K562 (cell line): ENCODE data around the gene HS3ST3A1. TPM values are rescaled to one million over a fixed set of nuclear protein-coding genes. Genes with fewer than 3 reads are reported as not detected.
A peak's percentile ranks its signal among the peaks of the same experiment; 100 is the strongest.

Experiments used
- ATF1 ChIP-seq, 2 experiments: fragments of 450-650 bp in 1 of 2; IDR thresholded peaks; 2 replicates each; pipeline ENCODE4 v1.6.1; 2016; ENCODE audit warnings: missing compliant biosample characterization in 1 of 2, missing genetic modification characterization in 1 of 2
- CCNT2 ChIP-seq: IDR thresholded peaks from 2 replicates; pipeline ENCODE4 v1.6.1; 2011; ENCODE audit warnings: borderline replicate concordance, low read depth, mild to moderate bottlenecking, moderate library complexity, mixed read lengths, low read length; ENCODE audit not compliant: insufficient read length; ENCODE audit errors: extremely low read depth
- CREB1 ChIP-seq, 2 experiments: sonication (generic) in 1 of 2; formaldehyde crosslinking in 1 of 2; IDR thresholded peaks; 2 replicates each; pipeline versions ENCODE4 v1.6.1 to v1.8.0; 2012 to 2022; ENCODE audit warnings: inconsistent platforms in 1 of 2, mild to moderate bottlenecking in 1 of 2, missing genetic modification reagents in 1 of 2, moderate library complexity in 1 of 2
- KDM5B ChIP-seq: fragments of 200-600 bp; sonication (generic); IDR thresholded peaks from 2 replicates; pipeline ENCODE4 v1.6.1; 2012; ENCODE audit warnings: low read depth, mild to moderate bottlenecking, moderate library complexity, low read length, control low read depth, inconsistent platforms; ENCODE audit not compliant: insufficient replicate concordance
- KLF13 ChIP-seq: fragments of 450-650 bp; IDR thresholded peaks from 2 replicates; pipeline ENCODE4 v1.6.1; 2016; ENCODE audit warnings: missing genetic modification characterization, low read depth, mild to moderate bottlenecking, missing compliant biosample characterization, moderate library complexity, borderline replicate concordance
- MCM7 ChIP-seq, 2 experiments: fragments of 450-650 bp; IDR thresholded peaks; 2 replicates each; pipeline ENCODE4 v1.6.1; 2016 to 2018
- NFE2L1 ChIP-seq: fragments of 450-650 bp; IDR thresholded peaks from 2 replicates; pipeline ENCODE4 v1.6.1; 2016; ENCODE audit warnings: missing genetic modification characterization, low read depth, mild to moderate bottlenecking, missing compliant biosample characterization, moderate library complexity, borderline replicate concordance
- POLR2A ChIP-seq: fragments of 450-650 bp; conservative IDR thresholded peaks from 2 replicates; pipeline ENCODE4 v1.6.1; 2016
- SREBF2 ChIP-seq: sonication (generic); formaldehyde crosslinking; IDR thresholded peaks from 2 replicates; pipeline ENCODE4 v1.4.0; 2020; ENCODE audit warnings: mild to moderate bottlenecking, missing genetic modification reagents
- ZBTB8A ChIP-seq: fragments of 450-650 bp; IDR thresholded peaks from 2 replicates; pipeline ENCODE4 v1.6.1; 2018; ENCODE audit warnings: mild to moderate bottlenecking, moderate library complexity; ENCODE audit not compliant: partially characterized antibody
- ZC3H11A ChIP-seq: IDR thresholded peaks from 2 replicates; pipeline ENCODE4 v1.6.1; 2012; ENCODE audit warnings: low read depth, low read length, improper control_type of control experiment
- ZNF311 ChIP-seq: fragments of 250-450 bp; sonication (Bioruptor Pico); IDR thresholded peaks from 2 replicates; pipeline ENCODE4 v1.4.0; 2020; ENCODE audit warnings: mild to moderate bottlenecking, moderate library complexity
- ZSCAN32 ChIP-seq: fragments of 450-650 bp; formaldehyde crosslinking; IDR thresholded peaks from 2 replicates; pipeline ENCODE4 v1.4.0; 2020; ENCODE audit warnings: mild to moderate bottlenecking, moderate library complexity
- polyA plus RNA-seq, 8 experiments: library from polyadenylated mRNA; depleted of rRNA in 4 of 8; stranded (reverse) in 5 of 8; unstranded in 3 of 8; fragments of >200 nt; fragmentation: Nextera tagmentation in 2 of 8; fragmentation: Illumina TruSeq in 1 of 8; extraction: Ambion mirVana in 2 of 8; extraction: Trizol in 1 of 8; gene quantifications; 2 replicates each; pipeline versions ENCODE4 v1.2.1 to v1.2.3, GENCODE V29; 2011 to 2014; ENCODE audit warnings: inconsistent platforms in 1 of 8, missing spikeins in 1 of 8
- total RNA-seq, 7 experiments: library from RNA; depleted of rRNA in 6 of 7; stranded (reverse); fragments of >200 nt in 6 of 7; fragmentation: Illumina TruSeq in 2 of 7; extraction: Trizol in 2 of 7; gene quantifications; 2 replicates each; pipeline versions ENCODE4 v1.2.1 to v1.2.3, GENCODE V29; 2011 to 2021; ENCODE audit warnings: low replicate concordance in 1 of 7
- TF ChIP-seq, protein P1 (sequence below): IDR thresholded peaks from 3 replicates; pipeline ENCODE4 v1.6.1; 2011; ENCODE audit warnings: borderline replicate concordance, mild to moderate bottlenecking, moderate library complexity; ENCODE audit not compliant: insufficient read length; ENCODE audit errors: extremely low read depth
- TF ChIP-seq, protein P2 (sequence below): fragments of 200-800 bp; sonication (Bioruptor generic); IDR thresholded peaks from 2 replicates; pipeline ENCODE4 v1.6.1; 2017; ENCODE audit warnings: missing genetic modification characterization, missing compliant biosample characterization
- TF ChIP-seq, protein P3 (sequence below): sonication (generic); formaldehyde crosslinking; IDR thresholded peaks from 2 replicates; pipeline ENCODE4 v1.9.0; 2022; ENCODE audit warnings: mild to moderate bottlenecking, missing genetic modification reagents
- TF ChIP-seq, protein P4 (sequence below): fragments of 250-450 bp; sonication (Bioruptor Pico); IDR thresholded peaks from 2 replicates; pipeline ENCODE4 v1.4.0; 2020; ENCODE audit warnings: mild to moderate bottlenecking
- TF ChIP-seq, protein P5 (sequence below): sonication (generic); formaldehyde crosslinking; IDR thresholded peaks from 2 replicates; pipeline ENCODE4 v1.8.0; 2022; ENCODE audit warnings: mild to moderate bottlenecking, low read depth, missing genetic modification reagents

Gene HS3ST3A1
- total and polyA plus RNA-seq, 9 of the 15 experiments (the other 6 are each of a cell fraction or from before 2014, with no cell fraction given), result 0.25 to 14.8 (median 2.3) TPM

DNA sequence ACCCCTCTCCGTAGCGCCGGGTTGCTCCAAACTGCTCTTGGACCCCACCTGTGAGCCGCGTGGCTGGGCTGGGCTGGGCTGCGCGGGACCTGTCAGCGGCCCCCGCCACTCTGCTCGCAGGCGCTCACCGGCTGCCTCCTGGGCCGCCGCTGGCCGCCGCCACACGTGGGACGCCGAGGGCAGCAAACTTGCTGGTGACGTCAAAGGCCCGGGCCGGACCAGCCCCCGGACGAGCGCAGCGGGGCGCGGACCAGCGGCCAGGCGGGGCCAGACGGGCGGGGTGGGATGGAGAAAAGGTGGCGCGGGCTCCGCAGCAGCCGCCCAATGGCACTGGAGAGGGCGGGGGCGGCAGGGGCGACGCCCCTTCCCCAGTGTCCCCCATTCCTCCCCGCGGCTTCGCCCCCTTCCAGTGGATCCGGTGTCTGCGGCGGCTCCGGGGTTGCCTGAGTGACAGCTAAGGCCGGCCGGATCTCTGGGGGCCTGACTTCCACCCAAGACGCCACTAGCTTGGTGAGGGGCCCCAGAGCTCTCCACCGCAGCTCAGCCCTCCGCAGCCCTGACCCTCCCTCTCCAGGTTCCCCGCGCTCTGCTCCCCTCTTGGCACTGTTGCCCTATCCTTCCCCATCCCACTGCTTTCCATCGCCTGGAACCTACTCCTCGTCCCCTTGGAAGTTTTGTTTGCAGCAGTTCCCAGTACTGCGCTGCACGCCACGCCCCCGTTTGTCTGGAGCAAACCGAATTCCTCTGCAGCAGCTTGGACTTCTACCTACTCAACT is at the start of gene HS3ST3A1 (continued):
- TF ChIP-seq KDM5B, result peak; percentile 28
- TF ChIP-seq ZBTB8A, result no peak
- TF ChIP-seq, protein P1, sequence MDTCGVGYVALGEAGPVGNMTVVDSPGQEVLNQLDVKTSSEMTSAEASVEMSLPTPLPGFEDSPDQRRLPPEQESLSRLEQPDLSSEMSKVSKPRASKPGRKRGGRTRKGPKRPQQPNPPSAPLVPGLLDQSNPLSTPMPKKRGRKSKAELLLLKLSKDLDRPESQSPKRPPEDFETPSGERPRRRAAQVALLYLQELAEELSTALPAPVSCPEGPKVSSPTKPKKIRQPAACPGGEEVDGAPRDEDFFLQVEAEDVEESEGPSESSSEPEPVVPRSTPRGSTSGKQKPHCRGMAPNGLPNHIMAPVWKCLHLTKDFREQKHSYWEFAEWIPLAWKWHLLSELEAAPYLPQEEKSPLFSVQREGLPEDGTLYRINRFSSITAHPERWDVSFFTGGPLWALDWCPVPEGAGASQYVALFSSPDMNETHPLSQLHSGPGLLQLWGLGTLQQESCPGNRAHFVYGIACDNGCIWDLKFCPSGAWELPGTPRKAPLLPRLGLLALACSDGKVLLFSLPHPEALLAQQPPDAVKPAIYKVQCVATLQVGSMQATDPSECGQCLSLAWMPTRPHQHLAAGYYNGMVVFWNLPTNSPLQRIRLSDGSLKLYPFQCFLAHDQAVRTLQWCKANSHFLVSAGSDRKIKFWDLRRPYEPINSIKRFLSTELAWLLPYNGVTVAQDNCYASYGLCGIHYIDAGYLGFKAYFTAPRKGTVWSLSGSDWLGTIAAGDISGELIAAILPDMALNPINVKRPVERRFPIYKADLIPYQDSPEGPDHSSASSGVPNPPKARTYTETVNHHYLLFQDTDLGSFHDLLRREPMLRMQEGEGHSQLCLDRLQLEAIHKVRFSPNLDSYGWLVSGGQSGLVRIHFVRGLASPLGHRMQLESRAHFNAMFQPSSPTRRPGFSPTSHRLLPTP, result no peak
- TF ChIP-seq CREB1 (IDR thresholded peaks at IDR 0.05), result peak; percentile 70
- TF ChIP-seq CREB1 (CRISPR knock-in tag; IDR thresholded peaks at IDR 0.05), result peak; percentile 67
- TF ChIP-seq NFE2L1 (tag), result no peak
- no peak for TF ChIP-seq ZC3H11A
- TF ChIP-seq ZSCAN32 (CRISPR knock-in tag), result no peak
- TF ChIP-seq MCM7 (IDR thresholded peaks at IDR 0.05), result no peak
- TF ChIP-seq, protein P2, sequence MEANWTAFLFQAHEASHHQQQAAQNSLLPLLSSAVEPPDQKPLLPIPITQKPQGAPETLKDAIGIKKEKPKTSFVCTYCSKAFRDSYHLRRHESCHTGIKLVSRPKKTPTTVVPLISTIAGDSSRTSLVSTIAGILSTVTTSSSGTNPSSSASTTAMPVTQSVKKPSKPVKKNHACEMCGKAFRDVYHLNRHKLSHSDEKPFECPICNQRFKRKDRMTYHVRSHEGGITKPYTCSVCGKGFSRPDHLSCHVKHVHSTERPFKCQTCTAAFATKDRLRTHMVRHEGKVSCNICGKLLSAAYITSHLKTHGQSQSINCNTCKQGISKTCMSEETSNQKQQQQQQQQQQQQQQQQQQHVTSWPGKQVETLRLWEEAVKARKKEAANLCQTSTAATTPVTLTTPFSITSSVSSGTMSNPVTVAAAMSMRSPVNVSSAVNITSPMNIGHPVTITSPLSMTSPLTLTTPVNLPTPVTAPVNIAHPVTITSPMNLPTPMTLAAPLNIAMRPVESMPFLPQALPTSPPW (CRISPR knock-in tag), result peak; percentile 80
- TF ChIP-seq ZNF311 (CRISPR knock-in tag), result no peak
- TF ChIP-seq, protein P3, sequence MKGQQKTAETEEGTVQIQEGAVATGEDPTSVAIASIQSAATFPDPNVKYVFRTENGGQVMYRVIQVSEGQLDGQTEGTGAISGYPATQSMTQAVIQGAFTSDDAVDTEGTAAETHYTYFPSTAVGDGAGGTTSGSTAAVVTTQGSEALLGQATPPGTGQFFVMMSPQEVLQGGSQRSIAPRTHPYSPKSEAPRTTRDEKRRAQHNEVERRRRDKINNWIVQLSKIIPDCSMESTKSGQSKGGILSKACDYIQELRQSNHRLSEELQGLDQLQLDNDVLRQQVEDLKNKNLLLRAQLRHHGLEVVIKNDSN (CRISPR knock-in tag), result 0 out of 2 replicates have a peak, but pooled peaks have one; percentile 42
- no peak for TF ChIP-seq ATF1 (CRISPR knock-in tag; IDR thresholded peaks at IDR 0.05)
- peak; percentile 90 for TF ChIP-seq ATF1 (tag; IDR thresholded peaks at IDR 0.05)
- TF ChIP-seq, protein P4, sequence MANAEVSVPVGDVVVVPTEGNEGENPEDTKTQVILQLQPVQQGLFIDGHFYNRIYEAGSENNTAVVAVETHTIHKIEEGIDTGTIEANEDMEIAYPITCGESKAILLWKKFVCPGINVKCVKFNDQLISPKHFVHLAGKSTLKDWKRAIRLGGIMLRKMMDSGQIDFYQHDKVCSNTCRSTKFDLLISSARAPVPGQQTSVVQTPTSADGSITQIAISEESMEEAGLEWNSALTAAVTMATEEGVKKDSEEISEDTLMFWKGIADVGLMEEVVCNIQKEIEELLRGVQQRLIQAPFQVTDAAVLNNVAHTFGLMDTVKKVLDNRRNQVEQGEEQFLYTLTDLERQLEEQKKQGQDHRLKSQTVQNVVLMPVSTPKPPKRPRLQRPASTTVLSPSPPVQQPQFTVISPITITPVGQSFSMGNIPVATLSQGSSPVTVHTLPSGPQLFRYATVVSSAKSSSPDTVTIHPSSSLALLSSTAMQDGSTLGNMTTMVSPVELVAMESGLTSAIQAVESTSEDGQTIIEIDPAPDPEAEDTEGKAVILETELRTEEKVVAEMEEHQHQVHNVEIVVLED, result peak; percentile 65; the same call in 1 of the 2 replicates
- no peak for TF ChIP-seq SREBF2 (CRISPR knock-in tag)
- peak; percentile 77 for TF ChIP-seq CCNT2
- peak; percentile 55; the same call in 1 of the 2 replicates for TF ChIP-seq KLF13
- TF ChIP-seq POLR2A, result peak; percentile 60; the same call in 1 of the 2 replicates
- TF ChIP-seq, protein P5, sequence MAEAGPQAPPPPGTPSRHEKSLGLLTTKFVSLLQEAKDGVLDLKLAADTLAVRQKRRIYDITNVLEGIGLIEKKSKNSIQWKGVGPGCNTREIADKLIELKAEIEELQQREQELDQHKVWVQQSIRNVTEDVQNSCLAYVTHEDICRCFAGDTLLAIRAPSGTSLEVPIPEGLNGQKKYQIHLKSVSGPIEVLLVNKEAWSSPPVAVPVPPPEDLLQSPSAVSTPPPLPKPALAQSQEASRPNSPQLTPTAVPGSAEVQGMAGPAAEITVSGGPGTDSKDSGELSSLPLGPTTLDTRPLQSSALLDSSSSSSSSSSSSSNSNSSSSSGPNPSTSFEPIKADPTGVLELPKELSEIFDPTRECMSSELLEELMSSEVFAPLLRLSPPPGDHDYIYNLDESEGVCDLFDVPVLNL, result no peak
